Measurements from ENCODE around the gene SLC35E3.
"Not testable (repeated sequence)": the region's sequence is repeated elsewhere in the genome, so short reads cannot be mapped to it uniquely, and the experiment has no call there.

SLC35E3 gene

DNA sequence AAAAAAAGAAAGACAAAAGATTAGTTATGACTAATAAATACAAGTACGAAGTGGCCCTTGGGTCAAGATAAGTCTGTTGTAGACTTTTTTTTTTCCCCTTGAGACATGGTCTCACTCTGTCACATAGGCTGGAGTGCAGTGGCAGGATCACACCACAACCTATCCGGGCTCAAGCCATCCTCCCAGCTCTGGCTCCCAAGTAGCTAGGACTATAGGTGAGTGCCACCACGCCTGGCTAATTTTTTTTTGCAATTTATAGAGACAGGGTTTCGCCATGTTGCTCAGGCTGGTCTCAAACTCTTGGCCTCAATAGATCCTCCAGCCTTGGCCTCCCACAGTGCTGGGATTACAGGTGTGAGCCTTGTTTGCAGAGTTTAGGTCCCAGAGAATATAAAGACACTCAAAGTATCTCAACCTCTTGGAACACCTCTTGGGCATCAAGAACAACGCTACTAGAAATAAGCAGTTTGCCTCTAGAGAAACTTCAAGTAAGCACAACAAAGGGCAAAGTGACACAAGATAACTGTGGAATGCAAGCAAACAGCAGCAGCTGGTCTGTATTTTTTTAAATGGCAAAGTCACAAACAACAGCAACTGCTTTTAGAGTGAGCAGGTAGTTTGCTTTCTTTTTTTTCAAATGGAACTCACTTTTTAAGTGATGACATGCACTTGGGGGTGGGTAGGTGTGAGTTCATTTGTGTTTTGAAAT is 58.1 kb downstream of the SLC35E3 start:
- ATAC-seq (replicated peaks; ENCODE audit: extremely low read depth, poor library complexity, severe bottlenecking) (no peak), DNase-seq (ENCODE audit: low spot score in 2 of 2) (no peak)
- Mint-ChIP-seq H3K36me3 (ENCODE audit: insufficient read depth) (peaks cover 18% of the 10 kb centered on the region), H3K9me3 (no peaks in the 10 kb centered on the region), H3K27ac (ENCODE audit: low read depth) (no peak overlapping the region), H3K4me1 (peaks cover 5% of the 10 kb centered on the region), H3K4me3 (no peak overlapping the region), H3K27me3 (no peaks in the 10 kb centered on the region)

DNA sequence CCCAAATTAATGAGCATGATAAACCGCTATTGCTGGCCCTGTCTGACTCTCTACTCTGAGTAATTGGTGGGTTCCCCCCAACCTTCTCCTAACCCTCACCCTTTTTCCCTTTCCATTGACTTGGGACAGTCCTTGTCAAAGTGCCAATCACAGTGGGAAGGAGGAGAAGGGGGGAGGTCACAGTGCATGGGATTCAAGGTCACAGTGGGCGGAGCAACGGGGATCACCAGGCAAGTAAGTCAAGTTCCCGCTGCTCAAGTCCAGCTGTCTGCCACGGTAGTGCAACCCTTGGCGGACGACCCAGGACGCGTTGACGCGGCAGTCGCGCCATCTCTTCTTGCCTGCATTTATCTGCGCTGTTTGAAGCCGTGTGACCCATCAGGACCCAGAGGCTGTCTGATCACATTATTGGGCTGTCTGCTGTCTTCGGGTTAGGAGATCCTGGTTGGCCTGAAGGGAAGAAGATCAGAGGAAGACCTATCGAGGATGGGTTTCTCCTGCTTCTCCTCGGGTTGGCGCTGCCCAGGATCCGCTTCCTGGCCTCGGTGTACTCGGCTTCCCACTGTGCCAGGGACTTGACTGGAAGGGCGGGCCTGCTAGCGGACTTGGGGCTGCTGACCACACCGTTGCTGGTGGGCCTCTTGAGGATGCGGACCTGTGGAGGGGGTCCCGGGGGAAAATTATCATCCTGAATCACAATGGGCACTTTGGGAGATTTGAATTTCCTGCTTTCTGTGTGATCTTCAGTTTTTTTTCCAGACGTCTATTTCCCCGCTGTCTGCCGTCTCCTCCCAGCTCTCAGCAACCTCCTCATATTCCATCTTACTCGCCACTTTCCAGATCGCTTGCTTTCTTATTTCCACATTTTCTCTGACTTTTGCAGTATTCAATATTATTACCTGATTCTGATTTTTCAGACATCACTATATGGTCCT is 58.9 kb downstream of the SLC35E3 start:
- Mint-ChIP-seq H3K27ac (ENCODE audit: low read depth) (no peak overlapping the region), H3K27me3 (no peaks in the 10 kb centered on the region), H3K36me3 (ENCODE audit: insufficient read depth) (peaks cover 18% of the 10 kb centered on the region), H3K4me3 (no peak overlapping the region), H3K9me3 (no peaks in the 10 kb centered on the region), H3K4me1 (peaks cover 5% of the 10 kb centered on the region)
- no peak for DNase-seq (ENCODE audit: low spot score in 2 of 2)
- no peak for ATAC-seq (replicated peaks; ENCODE audit: extremely low read depth, poor library complexity, severe bottlenecking)

DNA sequence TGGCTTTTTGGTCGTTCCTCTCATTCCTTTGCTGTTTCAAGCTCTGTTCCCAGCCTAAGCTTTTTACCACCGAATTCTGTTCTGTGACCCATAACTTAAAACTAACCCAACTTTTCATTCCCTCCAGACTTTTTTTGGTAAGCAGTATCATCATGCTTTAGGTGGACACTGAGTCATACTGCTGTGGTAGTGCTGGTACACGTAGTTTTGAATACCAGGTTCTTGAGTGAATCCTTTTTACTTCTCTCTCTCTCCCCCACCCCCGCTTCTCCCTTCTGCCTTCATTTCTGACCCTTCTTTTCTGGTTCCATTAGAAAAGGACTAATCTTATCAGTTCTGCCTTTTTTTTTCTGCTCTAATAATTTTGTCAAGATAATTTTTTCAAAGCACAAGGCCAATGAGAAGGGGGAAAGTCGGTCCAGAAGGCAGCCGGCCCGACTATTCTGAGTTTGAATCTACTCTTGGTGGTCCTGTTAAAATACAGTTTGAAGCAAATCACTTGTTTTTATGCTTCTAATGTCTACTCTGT is 59.7 kb downstream of the SLC35E3 start:
- Mint-ChIP-seq H3K27ac (ENCODE audit: low read depth) (no peak overlapping the region), H3K27me3 (no peaks in the 10 kb centered on the region)
- no peak for ATAC-seq (replicated peaks; ENCODE audit: extremely low read depth, poor library complexity, severe bottlenecking)

DNA sequence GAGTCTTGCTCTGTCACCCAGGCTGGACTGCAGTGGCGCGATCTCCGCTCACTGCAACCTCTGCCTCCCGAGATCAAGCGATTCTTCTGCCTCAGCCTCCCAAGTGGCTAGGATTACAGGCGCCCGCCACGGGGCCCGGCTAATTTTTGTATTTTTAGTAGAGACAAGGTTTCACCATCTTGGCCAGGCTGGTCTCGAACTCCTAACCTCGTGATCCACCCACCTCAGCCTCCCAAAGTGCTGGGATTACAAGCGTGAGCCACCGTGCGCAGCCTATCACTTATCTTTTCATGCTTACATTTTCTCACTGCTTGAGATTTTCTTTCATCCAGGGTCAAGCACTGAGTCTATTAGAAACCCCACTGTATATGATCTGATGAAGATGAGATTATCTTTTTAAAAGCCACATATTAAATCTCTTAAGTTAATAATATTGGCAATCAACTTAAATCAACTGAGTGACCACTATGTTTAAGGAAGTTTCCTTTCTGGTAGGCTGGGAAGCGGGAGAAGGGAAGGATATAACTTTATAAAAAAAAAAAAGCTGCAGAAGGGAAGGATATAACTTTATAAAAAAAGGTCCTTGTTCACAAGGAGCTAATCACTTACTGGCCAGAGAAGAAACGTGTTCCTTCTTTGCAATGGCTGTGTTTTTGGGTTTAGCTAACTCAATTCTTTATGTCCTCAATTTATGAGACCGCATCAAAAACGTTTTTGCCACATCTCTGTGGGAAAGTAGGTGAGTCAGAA is 60.7 kb downstream of the SLC35E3 start:
- Mint-ChIP-seq H3K27ac (ENCODE audit: low read depth) (peak overlapping the region; percentile 98), H3K36me3 (ENCODE audit: insufficient read depth) (peaks cover 30% of the 10 kb centered on the region), H3K27me3 (no peaks in the 10 kb centered on the region), H3K4me3 (peak overlapping the region; percentile 91), H3K9me3 (no peaks in the 10 kb centered on the region), H3K4me1 (peaks cover 11% of the 10 kb centered on the region)
- DNase-seq (ENCODE audit: low spot score in 2 of 2) (no peak), ATAC-seq (replicated peaks; ENCODE audit: extremely low read depth, poor library complexity, severe bottlenecking) (no peak)

More for the DNA sequence above, 59.7 kb downstream of the SLC35E3 start:
- no peak overlapping the region for H3K4me3 Mint-ChIP-seq
- no peak for DNase-seq (ENCODE audit: low spot score in 2 of 2)
- peaks cover 22% of the 10 kb centered on the region for H3K36me3 Mint-ChIP-seq (ENCODE audit: insufficient read depth)
- no peaks in the 10 kb centered on the region for H3K9me3 Mint-ChIP-seq
- H3K4me1 Mint-ChIP-seq: peaks cover 6% of the 10 kb centered on the region

DNA sequence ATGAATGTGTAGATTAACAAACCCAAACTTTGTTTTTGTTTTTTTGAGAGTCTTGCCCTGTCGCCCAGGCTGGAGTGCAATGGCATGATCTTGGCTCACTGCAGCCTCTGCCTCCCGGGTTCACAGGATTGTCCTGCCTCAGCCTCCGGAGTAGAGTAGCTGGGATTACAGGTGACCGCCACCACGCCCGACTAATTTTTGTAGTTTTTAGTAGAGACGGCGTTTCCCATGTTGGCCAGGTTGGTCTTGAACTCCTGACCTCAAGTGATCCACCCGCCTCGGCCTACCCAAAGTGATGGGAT is 61.2 kb downstream of the SLC35E3 start:
- not testable (repeated sequence) for ATAC-seq (replicated peaks; ENCODE audit: extremely low read depth, poor library complexity, severe bottlenecking); H3K27me3 Mint-ChIP-seq; H3K9me3 Mint-ChIP-seq; DNase-seq (ENCODE audit: low spot score in 2 of 2)
- H3K27ac Mint-ChIP-seq (ENCODE audit: low read depth): peak overlapping the region; percentile 98
- peaks cover 12% of the 10 kb centered on the region for H3K4me1 Mint-ChIP-seq
- peaks cover 32% of the 10 kb centered on the region for H3K36me3 Mint-ChIP-seq (ENCODE audit: insufficient read depth)
- peak overlapping the region; percentile 91 for H3K4me3 Mint-ChIP-seq

GRCh38 chr12:68807576-68808387 is 61.8 kb downstream of the SLC35E3 start, which contains the start of gene MDM2:
Gene MDM2, plus strand, starts transcription at chr12:68808177. Its CDS starts 301 bp downstream, at chr12:68808478.
- ATAC-seq (replicated peaks; ENCODE audit: extremely low read depth, poor library complexity, severe bottlenecking) (peak; percentile 83), DNase-seq (ENCODE audit: low spot score in 2 of 2) (peak; percentile 97)
- Mint-ChIP-seq H3K4me1 (peaks cover 18% of the 10 kb centered on the region), H3K36me3 (ENCODE audit: insufficient read depth) (peaks cover 33% of the 10 kb centered on the region), H3K9me3 (no peaks in the 10 kb centered on the region), H3K27ac (ENCODE audit: low read depth) (peak within 1 kb of the TSS; percentile 98), H3K4me3 (peak within 1 kb of the TSS; percentile 91), H3K27me3 (no peaks in the 10 kb centered on the region)

DNA sequence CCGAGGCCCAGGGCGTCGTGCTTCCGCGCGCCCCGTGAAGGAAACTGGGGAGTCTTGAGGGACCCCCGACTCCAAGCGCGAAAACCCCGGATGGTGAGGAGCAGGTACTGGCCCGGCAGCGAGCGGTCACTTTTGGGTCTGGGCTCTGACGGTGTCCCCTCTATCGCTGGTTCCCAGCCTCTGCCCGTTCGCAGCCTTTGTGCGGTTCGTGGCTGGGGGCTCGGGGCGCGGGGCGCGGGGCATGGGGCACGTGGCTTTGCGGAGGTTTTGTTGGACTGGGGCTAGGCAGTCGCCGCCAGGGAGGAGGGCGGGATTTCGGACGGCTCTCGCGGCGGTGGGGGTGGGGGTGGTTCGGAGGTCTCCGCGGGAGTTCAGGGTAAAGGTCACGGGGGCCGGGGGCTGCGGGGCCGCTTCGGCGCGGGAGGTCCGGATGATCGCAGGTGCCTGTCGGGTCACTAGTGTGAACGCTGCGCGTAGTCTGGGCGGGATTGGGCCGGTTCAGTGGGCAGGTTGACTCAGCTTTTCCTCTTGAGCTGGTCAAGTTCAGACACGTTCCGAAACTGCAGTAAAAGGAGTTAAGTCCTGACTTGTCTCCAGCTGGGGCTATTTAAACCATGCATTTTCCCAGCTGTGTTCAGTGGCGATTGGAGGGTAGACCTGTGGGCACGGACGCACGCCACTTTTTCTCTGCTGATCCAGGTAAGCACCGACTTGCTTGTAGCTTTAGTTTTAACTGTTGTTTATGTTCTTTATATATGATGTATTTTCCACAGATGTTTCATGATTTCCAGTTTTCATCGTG is 62.6 kb downstream of the SLC35E3 start:
- peak overlapping the region; percentile 98 for H3K27ac Mint-ChIP-seq (ENCODE audit: low read depth)
- H3K4me3 Mint-ChIP-seq: peak overlapping the region; percentile 91
- H3K36me3 Mint-ChIP-seq (ENCODE audit: insufficient read depth): peaks cover 38% of the 10 kb centered on the region
- no peaks in the 10 kb centered on the region for H3K9me3 Mint-ChIP-seq
- H3K27me3 Mint-ChIP-seq: no peaks in the 10 kb centered on the region
- DNase-seq (ENCODE audit: low spot score in 2 of 2) (peak; percentile 22 to 24), ATAC-seq (replicated peaks; ENCODE audit: extremely low read depth, poor library complexity, severe bottlenecking) (peak; percentile 14)
- H3K4me1 Mint-ChIP-seq: peaks cover 25% of the 10 kb centered on the region

DNA sequence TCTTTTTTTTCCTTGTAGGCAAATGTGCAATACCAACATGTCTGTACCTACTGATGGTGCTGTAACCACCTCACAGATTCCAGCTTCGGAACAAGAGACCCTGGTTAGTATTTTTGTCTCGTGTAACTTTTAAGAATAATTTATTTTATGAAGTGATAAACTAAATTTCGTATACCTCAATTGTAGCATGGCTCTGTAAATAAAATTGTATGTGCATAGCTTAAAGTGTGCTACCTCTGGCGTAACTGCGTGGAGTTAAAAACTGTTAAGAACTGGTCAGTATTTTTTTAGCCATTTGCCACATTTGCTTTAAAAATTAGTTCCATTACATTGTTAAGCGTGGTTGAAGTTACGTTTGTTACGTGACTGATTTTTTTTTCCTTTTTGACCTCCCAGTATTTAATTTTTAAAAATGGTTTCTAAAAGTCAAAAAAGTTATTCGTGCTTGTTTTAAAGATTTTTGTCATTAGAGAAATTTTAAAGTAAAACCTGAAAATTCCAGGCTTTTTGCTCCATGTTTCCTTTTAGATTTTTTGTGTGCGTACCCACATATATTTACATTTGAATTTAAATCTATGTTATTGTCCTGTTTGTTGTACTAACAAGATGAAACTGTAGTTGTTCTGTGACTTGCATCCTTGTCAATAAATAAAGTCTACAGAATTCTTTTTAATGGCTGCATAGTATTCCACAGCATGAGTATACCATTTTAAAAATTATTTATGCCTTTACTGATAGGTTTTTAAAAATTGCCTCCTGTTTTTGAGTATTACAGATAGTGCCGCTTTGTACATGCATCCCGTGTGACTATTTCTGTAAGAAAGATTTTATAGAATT is 63.4 kb downstream of the SLC35E3 start:
- Mint-ChIP-seq H3K4me1 (peaks cover 30% of the 10 kb centered on the region), H3K27ac (ENCODE audit: low read depth) (peak overlapping the region; percentile 98), H3K4me3 (peak overlapping the region; percentile 91), H3K36me3 (ENCODE audit: insufficient read depth) (peaks cover 41% of the 10 kb centered on the region), H3K27me3 (no peaks in the 10 kb centered on the region), H3K9me3 (no peaks in the 10 kb centered on the region)
- no peak for ATAC-seq (replicated peaks; ENCODE audit: extremely low read depth, poor library complexity, severe bottlenecking)
- no peak for DNase-seq (ENCODE audit: low spot score in 2 of 2)

- not testable (repeated sequence) for ATAC-seq (replicated peaks; ENCODE audit: extremely low read depth, poor library complexity, severe bottlenecking); H3K27me3 Mint-ChIP-seq; H3K9me3 Mint-ChIP-seq; H3K27ac Mint-ChIP-seq (ENCODE audit: low read depth); DNase-seq (ENCODE audit: low spot score in 2 of 2); H3K4me3 Mint-ChIP-seq
- peaks cover 34% of the 10 kb centered on the region for H3K4me1 Mint-ChIP-seq
- peaks cover 42% of the 10 kb centered on the region for H3K36me3 Mint-ChIP-seq (ENCODE audit: insufficient read depth)
Measured at GRCh38 chr12:68810027-68810389, 64.0 kb downstream of the SLC35E3 start.

DNA sequence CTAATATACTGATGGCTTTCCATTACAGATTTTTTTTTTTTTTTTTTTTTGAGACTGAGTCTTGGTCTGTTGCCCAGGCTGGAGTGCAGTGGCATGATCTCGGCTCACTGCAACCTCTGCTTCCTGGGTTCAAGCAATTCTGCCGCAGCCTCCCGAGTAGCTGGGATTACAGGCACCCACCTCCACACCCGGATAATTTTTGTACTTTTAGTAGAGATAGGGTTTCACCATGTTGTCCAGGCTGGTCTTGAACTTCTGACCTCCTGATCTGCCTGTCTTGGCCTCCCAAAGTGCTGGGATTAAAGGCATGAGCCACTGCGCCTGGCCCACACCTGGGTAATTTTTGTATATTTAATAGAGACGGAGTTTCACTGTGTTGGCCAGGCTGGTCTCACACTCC is 65.6 kb downstream of the SLC35E3 start:
- Mint-ChIP-seq H3K4me1 (peaks cover 43% of the 10 kb centered on the region), H3K36me3 (ENCODE audit: insufficient read depth) (peaks cover 46% of the 10 kb centered on the region)
- not testable (repeated sequence) for H3K27me3 Mint-ChIP-seq; DNase-seq (ENCODE audit: low spot score in 2 of 2); H3K9me3 Mint-ChIP-seq; H3K4me3 Mint-ChIP-seq; H3K27ac Mint-ChIP-seq (ENCODE audit: low read depth); ATAC-seq (replicated peaks; ENCODE audit: extremely low read depth, poor library complexity, severe bottlenecking)
